T-helper 1 cell treated with Interleukin-12 subunit alpha and Interleukin-12 subunit beta and Interleukin-4 antibody, amounts not matched to agents 30 μg/mL and 1 μg/mL, for 36 hours (primary cell): Measurements from ENCODE around the gene LETM1.
A peak's percentile ranks its signal among the peaks of the same experiment; 100 is the strongest.

Experiments used
- H3K27ac Mint-ChIP-seq: one replicate; pipeline ENCODE4 v1.8.0; 2021; ENCODE audit warnings: mild to moderate bottlenecking, mixed read lengths
- H3K27me3 Mint-ChIP-seq: one replicate; pipeline ENCODE4 v1.8.0; 2021; ENCODE audit warnings: low read depth, mixed read lengths
- H3K36me3 Mint-ChIP-seq: one replicate; pipeline ENCODE4 v1.8.0; 2021; ENCODE audit warnings: low read depth, mixed read lengths
- H3K4me1 Mint-ChIP-seq: one replicate; pipeline ENCODE4 v1.8.0; 2021; ENCODE audit warnings: low read depth, mixed read lengths
- H3K4me3 Mint-ChIP-seq: one replicate; pipeline ENCODE4 v1.8.0; 2021; ENCODE audit warnings: mild to moderate bottlenecking, moderate library complexity, mixed read lengths
- H3K9me3 Mint-ChIP-seq: one replicate; pipeline ENCODE4 v1.8.0; 2021; ENCODE audit warnings: mixed read lengths

The LETM1 gene

DNA sequence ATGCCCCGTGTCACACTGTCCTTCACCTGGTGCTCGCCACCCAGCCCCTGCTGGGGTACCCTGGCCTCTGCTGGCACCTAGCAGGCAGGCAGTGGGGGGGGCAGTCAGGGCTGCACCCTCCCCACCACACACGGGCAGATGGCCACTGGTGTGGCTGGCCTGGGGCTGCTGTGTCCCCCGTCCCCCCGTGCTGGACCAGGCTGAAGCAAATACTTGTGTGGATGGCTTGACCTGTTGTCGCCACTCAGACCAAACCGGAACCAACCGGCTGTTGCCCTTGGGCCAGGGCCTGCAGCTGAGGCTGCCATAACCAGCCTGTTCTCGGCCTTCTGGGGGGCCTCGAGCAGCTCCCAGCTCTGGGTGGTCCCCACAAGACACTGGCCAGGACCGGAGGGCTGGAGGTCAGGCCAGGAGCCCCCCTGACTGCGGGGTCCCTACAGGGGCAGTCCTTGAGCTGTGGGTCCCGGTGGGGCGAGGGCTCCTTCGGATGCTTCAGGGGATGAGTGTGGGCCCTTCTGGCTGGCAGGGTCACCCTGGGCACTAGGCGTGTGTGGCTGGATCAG lies 58.6 kb downstream of the LETM1 start:
- no peak overlapping the region for H3K27ac Mint-ChIP-seq
- peaks cover 14% of the 10 kb centered on the region for H3K27me3 Mint-ChIP-seq

DNA sequence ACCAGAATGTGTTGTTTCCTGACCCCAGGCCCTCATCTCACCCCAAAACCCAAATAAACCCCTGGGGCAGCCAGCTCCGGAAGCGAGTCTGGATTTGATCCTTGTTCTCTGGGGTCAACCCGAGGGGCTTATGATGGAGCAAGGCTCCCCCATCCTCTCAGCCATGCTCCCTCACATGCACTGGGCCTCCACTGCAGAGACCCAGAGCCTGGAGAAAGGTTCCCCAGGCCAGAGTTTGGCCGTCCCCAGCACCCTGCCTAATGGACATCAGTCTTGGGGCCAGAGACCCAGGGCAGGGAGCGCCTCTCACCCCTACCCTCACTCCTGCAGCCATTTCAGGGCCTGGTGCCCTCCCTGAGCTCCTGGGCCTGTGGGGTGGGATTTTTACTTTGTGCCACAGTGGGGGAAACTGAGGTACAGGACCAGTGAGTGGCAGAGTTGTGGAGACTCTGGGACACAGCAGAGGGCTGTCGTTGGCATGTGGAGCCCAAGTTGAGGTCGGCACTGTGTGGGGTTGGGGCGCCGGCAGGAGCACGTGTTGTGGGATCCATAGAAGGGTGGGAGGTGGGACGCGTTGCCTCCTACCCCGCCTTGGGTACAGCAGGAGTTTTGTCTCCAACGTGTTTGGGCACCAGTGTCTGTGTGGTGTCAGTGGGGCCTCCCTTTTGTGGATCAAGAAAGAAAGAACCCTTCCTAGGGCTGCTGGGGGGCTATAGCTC lies 59.3 kb downstream of the LETM1 start:
- Mint-ChIP-seq H3K9me3 (no peaks in the 10 kb centered on the region), H3K36me3 (no peaks in the 10 kb centered on the region), H3K27me3 (peaks cover 16% of the 10 kb centered on the region), H3K27ac (no peak overlapping the region), H3K4me3 (no peak overlapping the region), H3K4me1 (no peaks in the 10 kb centered on the region)

More for the DNA sequence above, 58.6 kb downstream of the LETM1 start:
- no peaks in the 10 kb centered on the region for H3K9me3 Mint-ChIP-seq
- H3K4me3 Mint-ChIP-seq, result no peak overlapping the region
- no peaks in the 10 kb centered on the region for H3K4me1 Mint-ChIP-seq
- no peaks in the 10 kb centered on the region for H3K36me3 Mint-ChIP-seq

DNA sequence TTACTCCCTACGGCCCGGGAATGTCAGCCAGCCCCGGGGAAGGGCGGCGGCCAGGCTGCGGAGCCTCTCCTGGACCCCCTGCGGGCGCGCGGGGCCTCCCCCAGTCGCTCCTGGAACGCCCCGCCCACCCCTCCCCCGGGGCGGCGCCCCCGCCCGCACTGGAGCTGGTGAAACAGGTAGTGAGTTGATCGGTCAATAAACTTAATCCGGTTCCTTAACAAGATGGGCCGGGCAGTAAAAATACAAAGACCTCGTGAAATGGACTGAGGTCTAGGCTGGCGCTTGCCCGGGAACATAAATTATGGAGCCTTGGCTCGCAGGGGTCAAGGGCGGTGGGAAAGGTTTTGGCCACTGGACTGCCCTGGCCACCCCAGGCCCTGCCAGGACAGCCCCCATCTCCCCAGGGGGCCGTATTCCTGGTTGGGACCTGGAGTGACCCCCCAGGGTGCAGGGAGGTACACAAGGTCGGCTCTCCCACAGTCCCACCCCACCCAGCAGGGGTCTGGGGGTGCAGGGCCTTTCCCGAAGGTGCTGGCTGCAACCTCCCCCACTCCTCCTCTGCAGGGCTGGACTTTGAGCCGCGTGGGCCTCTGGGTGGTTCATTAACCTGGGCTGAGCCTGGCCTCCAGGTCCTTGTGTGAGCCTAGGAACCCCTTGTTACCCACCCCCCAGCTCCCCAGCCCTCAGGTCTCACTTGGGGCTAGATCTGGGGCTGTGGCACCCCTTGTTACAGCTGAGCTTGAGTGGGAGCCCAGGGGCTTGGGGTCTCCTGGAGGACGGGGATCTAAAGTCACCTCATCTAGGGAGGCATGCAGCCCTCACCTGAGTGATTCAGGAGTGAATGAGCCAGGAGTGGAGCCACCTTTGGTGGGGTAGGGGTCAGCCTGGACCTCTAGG lies 60.4 kb downstream of the LETM1 start:
- no peaks in the 10 kb centered on the region for H3K36me3 Mint-ChIP-seq
- no peak overlapping the region for H3K27ac Mint-ChIP-seq
- H3K4me3 Mint-ChIP-seq, result no peak overlapping the region
- H3K27me3 Mint-ChIP-seq, result peaks cover 27% of the 10 kb centered on the region
- no peaks in the 10 kb centered on the region for H3K9me3 Mint-ChIP-seq
- H3K4me1 Mint-ChIP-seq, result no peaks in the 10 kb centered on the region

DNA sequence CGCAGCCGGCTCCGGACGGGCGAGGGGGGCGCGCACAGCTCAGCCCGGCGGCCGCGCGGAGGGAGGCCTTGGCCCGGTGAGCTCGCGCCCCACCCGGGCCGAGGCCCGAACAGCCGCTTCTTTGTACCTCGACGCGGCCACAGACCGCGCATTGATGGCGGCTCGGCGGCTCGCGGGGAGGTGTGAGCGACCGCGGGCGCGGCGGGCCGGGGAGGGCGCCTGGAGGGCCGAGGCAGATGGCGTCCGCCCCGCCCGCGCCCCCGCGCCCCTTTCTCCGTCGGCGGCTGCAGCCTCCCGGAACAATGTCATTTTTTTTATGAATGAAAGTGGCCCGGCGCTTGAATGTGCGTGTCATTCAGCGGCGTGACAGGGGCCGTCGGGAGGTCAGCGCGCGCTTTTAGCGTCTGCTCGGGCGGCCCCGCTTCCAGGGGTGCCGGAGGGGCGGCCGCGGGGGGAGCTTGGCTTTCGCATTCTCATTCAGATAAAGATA lies 61.1 kb downstream of the LETM1 start:
- Mint-ChIP-seq H3K27me3 (peaks cover 31% of the 10 kb centered on the region), H3K4me3 (no peak overlapping the region), H3K4me1 (no peaks in the 10 kb centered on the region), H3K9me3 (no peaks in the 10 kb centered on the region), H3K27ac (no peak overlapping the region), H3K36me3 (no peaks in the 10 kb centered on the region)

DNA sequence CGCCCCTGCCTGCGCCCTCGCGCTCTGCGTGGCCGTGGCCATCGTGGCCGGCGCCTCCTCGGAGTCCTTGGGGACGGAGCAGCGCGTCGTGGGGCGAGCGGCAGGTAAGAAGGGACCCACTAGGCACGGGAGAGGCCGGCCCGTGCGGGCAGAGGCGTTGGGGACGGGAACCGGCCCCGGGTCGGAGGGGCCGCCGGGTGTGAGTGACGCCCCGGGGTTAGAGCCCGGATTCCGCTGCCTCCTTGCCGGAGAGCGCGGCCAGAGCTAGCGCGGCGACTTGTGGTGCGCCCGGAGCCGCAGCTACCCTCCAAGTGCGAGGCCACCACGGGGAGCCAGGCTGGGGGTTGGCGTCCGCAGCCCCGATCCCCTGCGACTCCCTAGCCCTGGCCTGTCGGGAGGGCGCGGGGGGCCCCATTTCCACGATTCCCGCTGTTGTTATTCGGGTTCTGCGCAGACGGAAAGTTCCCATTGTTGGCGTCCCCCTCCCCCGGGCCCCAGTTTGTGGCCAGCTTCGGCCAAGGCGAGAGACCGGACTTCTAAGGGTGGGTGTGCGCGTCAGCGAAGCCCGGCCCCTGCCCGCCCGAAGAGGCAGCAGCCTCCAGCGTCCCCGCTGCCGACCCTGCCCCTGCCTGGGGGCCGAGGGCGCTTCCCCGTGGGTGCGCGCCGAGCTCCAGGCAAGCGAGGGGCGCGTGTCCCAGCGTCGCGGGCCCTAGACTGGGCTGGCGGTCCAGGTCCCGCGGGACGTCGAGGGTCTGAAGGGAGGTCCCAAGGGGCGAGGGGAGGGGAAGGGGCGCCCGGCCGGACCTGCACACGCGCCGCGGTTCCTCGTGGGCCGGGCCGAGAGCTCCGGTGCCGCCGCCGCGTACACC lies 61.8 kb downstream of the LETM1 start:
- Mint-ChIP-seq H3K36me3 (no peaks in the 10 kb centered on the region), H3K9me3 (no peaks in the 10 kb centered on the region), H3K4me3 (no peak overlapping the region), H3K27ac (no peak overlapping the region), H3K27me3 (peaks cover 31% of the 10 kb centered on the region), H3K4me1 (no peaks in the 10 kb centered on the region)

DNA sequence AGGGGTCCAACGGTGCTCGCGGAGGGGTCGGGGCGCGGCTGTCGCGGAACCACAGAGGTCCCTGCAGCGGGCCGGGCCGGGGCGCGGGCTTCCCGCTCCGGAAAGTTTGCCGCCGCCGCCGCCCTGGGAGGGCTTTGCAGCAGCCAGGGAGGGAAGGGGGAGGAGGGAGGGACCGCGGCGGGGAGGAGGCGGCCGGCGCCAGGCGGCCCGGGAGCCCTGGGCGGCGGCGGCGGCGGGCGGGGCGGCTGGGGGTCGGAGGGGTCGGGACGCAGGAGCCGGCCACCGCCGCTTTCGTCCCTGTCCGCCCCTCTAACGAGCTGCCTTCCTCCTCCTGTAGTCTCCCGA lies 62.5 kb downstream of the LETM1 start:
- Mint-ChIP-seq H3K27ac (no peak overlapping the region), H3K27me3 (peaks cover 31% of the 10 kb centered on the region), H3K9me3 (no peaks in the 10 kb centered on the region), H3K36me3 (no peaks in the 10 kb centered on the region), H3K4me3 (no peak overlapping the region), H3K4me1 (no peaks in the 10 kb centered on the region)

DNA sequence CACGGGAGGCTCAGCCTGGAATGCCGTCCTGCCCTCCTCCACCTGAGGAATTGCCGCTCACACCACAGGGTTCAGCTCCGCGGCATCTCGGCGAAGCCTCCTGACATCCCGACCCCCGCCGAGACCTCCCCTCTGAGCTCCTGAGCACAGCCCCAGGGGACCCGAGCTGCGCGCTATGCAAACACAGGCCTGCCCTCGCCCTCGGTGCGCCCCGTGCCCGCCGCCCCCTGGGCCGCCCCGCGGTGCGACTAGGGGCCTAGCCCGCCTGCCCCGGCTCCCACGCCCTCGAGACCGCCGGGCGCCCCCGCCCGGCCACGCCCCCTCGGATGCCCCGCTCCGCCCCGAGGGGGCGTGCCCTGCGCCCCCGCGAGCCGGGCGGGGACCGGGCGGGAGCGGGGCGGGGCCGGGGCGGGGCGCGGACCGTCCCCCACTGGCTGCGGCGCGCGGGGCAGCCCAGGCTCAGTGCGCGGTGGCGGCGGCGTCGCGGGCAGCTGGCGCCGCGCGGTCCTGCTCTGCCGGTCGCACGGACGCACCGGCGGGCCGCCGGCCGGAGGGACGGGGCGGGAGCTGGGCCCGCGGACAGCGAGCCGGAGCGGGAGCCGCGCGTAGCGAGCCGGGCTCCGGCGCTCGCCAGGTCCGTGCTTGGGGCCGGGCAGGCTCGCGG lies 63.0 kb downstream of the LETM1 start, which contains the start of gene FGFR3:
Gene FGFR3 (plus strand): TSS at position 462 of the 664 bp plus-strand sequence. CDS start 642 bp downstream, outside the sequence.
- H3K9me3 Mint-ChIP-seq, result no peaks in the 10 kb centered on the region
- peaks cover 31% of the 10 kb centered on the region for H3K27me3 Mint-ChIP-seq
- H3K4me3 Mint-ChIP-seq, result peak within 1 kb of the TSS; percentile 40
- H3K4me1 Mint-ChIP-seq, result no peaks in the 10 kb centered on the region
- H3K27ac Mint-ChIP-seq, result no peak within 1 kb of the TSS
- H3K36me3 Mint-ChIP-seq, result no peaks in the 10 kb centered on the region

DNA sequence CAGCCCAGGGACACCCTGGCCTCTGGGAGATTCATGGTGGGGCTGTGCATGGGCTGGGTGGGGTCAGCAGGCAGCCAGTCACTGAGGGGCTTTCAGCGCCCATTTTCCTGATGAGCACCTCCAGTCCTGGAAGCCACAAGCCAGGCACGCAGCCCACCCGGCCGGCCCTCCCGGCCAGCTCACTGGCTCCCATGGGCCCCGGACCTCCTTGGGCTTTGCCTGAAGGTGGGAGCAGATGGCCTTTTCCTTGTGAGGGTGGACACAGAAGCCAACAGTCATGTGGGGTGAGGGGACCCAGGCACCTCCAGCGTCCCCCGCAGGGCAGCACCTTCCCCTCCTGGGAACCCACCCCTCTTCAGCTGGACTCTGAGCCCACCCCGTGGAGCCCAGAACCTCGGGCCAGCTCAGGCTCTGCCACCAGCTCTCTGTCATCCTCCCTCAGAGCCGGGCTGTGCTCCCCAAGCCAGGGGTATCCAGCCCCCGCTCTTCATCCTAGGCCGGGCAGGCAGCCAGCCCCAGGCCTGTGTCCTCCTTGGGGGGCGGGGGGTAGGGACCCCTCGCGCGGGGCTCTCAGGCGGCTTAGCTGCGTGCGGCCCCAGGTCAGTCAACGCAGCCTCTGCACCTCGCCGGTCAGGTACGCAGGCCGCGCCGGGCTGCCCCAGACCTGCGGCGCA lies 63.7 kb downstream of the LETM1 start:
- Mint-ChIP-seq H3K27me3 (peaks cover 31% of the 10 kb centered on the region), H3K9me3 (no peaks in the 10 kb centered on the region), H3K27ac (no peak overlapping the region), H3K4me3 (peak overlapping the region; percentile 40), H3K4me1 (no peaks in the 10 kb centered on the region), H3K36me3 (no peaks in the 10 kb centered on the region)

DNA sequence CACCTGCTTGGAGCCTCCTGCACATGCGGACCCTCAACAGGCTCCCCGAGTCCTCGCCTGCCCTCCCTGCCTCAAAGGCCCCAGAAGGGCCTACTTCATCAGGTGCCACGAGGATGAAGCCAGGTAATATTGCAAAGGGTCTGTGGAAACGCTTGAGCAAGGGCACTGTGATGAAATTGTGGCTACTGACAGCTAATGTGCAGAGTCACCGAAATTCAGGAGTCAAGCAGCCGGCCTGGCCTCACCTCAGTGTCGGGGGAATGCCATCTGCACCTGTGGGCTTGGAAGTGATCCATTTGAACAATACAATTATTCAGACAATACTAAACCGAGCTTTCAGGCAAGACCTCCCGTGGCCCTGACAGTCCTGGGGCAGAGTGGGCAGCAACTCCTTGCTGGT lies 66.0 kb downstream of the LETM1 start:
- no peak overlapping the region for H3K27ac Mint-ChIP-seq
- no peak overlapping the region for H3K4me3 Mint-ChIP-seq
- no peaks in the 10 kb centered on the region for H3K4me1 Mint-ChIP-seq
- H3K27me3 Mint-ChIP-seq, result peaks cover 18% of the 10 kb centered on the region
- no peaks in the 10 kb centered on the region for H3K36me3 Mint-ChIP-seq
- H3K9me3 Mint-ChIP-seq, result no peaks in the 10 kb centered on the region

DNA sequence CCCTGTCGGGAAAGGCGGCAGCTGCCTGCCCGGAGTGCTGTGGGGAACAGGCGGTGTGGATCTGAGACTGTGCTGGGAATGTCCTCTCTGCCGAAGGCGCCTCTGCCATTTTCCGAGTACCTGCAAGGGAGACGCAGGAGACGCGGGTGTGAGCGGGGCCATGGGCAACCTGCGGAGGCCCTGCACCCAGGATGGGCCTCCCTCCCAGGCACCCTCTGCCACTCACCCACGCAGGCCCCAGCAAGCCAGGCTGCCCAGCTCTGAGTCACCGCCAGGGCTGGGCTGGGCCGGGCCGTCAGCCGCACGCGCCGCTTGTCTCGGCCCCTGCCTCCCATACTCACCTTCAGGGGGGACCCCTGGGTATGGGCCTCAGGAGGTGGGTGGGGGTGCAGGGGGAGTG lies 66.4 kb downstream of the LETM1 start:
- H3K4me3 Mint-ChIP-seq, result no peak overlapping the region
- H3K9me3 Mint-ChIP-seq, result no peaks in the 10 kb centered on the region
- H3K27me3 Mint-ChIP-seq, result peaks cover 18% of the 10 kb centered on the region
- no peaks in the 10 kb centered on the region for H3K4me1 Mint-ChIP-seq
- H3K36me3 Mint-ChIP-seq, result no peaks in the 10 kb centered on the region
- no peak overlapping the region for H3K27ac Mint-ChIP-seq

DNA sequence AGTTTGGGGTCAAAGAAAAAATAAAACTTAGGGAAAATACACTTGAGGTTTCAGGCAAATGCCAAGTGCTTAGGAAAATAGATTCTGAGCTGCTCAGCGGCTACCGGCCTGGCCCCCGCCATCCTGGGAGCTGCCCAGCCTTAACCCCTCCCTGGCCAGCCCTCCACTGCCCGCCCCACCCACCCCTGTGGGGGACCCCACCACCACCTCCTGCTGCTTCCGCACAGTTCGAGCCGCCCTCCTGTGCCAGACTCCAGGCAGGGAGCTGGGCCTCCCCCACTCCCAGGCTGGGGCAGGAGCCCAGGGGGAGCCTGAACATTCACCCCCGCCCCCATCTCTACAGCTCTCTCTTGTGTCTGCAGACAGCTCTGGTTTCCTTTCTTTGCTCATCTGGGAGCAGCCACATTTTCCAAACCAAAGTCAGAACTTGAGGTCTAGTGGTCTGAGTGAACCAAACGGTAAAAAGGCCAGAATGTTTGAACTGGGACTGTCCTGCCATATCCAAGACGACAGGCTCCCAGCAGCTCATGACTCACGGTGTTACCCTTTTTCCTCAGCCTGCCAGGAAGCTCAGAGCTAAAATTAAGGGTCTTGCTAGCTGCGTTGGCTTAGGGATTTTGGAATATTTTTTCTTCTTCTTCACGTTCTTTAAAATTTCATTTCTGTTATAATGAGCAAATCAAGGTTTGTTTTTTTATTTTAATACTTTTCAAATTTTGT lies 67.5 kb downstream of the LETM1 start:
- H3K27ac Mint-ChIP-seq, result no peak overlapping the region
- H3K9me3 Mint-ChIP-seq, result no peaks in the 10 kb centered on the region
- no peaks in the 10 kb centered on the region for H3K36me3 Mint-ChIP-seq
- H3K27me3 Mint-ChIP-seq, result peaks cover 18% of the 10 kb centered on the region
- H3K4me3 Mint-ChIP-seq, result no peak overlapping the region
- H3K4me1 Mint-ChIP-seq, result no peaks in the 10 kb centered on the region

DNA sequence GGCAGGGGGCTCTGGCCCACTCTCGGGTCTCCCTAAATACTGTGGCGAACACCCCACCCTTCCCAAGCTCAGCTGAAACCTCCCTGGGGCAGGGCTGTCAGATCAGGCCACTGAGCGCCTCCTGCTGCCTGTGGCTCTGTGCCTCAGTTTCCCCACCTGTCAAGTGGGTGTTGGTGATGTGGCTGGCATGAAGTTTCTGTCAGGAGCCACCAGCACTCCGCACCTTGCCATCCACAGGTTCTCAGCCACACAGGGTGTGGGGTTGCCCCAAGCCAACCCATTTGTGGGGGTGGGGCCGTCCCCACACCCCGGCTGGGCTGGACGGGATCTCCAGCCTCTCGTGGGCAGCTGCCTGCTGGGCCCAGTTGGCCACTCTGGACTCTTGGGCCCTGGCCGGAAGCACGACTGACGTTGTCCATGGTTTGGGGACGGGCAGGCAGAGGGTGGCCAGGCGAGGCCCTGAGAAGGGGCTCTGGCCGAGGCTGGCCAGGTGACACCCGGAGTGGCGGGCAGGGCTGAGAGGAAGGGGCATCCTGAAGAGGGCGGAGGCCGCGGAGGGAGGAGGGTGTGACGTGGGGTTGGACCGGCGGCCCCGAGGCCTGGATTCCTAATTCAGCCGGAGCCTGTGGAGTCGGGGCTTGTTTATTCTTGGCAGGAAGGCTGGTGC lies 68.4 kb downstream of the LETM1 start:
- no peaks in the 10 kb centered on the region for H3K9me3 Mint-ChIP-seq
- H3K36me3 Mint-ChIP-seq, result no peaks in the 10 kb centered on the region
- H3K27me3 Mint-ChIP-seq, result peaks cover 18% of the 10 kb centered on the region
- H3K27ac Mint-ChIP-seq, result no peak overlapping the region
- no peaks in the 10 kb centered on the region for H3K4me1 Mint-ChIP-seq
- H3K4me3 Mint-ChIP-seq, result no peak overlapping the region
